KBM-7 (cell line): ENCODE results near the gene D2HGDH.

ENCODE experiments used
- DNase-seq: peaks from one replicate; pipeline ENCODE4 v3.0.0-alpha.2; 2015
- in situ Hi-C: fragments of 300-500 bp; cut with MboI; formaldehyde crosslinking; loops from 2 replicates; pipeline ENCODE4 v1.14.3; 2020; ENCODE audit warnings: low sequenced_read_pairs, low pct_unique_long_range_greater_than_20kb, mixed read lengths

D2HGDH gene

DNA sequence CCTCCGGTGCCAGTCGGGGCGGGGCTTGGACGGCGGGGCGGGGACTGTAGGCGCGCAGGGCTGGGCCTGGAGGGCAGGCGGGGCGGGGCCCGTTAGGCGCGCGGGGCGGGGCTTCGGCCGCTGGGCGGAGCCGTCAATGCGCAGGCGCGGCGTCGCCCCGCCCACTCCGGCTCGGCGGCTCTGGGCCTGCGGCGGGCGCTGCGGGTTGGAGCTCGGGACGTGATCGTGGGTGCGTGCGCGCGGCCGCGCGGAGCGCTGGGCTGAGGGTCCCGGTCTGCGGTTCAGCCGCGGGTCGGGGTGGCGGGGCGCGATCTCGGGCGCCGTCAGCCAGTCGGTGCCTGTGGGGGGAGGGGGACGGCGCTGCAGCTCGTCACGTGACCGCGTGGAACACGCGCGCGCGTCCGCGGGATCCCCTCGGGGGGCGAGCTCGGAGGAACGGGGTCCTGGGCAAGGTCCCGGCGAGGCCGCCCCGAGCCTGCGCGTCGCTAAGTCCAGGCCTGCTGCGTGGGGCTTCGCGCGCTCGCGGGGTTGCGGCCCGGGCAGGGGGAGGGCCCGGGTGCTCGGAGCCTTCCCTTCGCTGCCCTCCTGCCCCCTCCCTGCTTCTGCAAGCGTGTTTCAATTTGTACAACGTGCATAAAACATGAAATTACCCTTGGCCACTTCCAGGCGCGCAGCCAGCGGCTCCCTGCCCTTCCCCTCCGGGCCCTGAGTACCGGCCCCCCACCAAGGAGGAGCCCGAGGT, at the start of gene D2HGDH:
D2HGDH (plus strand) TSS at position 164 of the 742 bp plus-strand sequence. CDS start 595 bp downstream, outside the sequence.
- DNase-seq = peak; percentile 72
- in situ Hi-C loops = no loop called here

DNA sequence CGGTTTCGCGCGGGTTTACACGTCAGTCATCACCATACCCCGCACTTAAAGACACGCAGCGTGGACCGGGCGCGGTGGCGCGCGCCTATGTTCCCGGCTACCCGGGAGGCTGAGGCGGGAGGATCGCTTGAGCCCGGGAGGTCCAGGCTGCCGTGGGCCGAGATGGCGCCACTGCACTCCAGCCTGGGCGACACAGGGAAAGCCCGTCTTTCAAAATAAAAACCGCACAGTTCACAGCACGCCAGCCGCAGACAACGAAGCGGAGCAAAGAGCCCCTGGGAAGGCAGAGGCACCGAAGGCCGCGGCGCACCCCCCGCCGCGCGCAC, 48.1 kb upstream of the D2HGDH start:
- in situ Hi-C loops = no loop called here
- no peak for DNase-seq

DNA sequence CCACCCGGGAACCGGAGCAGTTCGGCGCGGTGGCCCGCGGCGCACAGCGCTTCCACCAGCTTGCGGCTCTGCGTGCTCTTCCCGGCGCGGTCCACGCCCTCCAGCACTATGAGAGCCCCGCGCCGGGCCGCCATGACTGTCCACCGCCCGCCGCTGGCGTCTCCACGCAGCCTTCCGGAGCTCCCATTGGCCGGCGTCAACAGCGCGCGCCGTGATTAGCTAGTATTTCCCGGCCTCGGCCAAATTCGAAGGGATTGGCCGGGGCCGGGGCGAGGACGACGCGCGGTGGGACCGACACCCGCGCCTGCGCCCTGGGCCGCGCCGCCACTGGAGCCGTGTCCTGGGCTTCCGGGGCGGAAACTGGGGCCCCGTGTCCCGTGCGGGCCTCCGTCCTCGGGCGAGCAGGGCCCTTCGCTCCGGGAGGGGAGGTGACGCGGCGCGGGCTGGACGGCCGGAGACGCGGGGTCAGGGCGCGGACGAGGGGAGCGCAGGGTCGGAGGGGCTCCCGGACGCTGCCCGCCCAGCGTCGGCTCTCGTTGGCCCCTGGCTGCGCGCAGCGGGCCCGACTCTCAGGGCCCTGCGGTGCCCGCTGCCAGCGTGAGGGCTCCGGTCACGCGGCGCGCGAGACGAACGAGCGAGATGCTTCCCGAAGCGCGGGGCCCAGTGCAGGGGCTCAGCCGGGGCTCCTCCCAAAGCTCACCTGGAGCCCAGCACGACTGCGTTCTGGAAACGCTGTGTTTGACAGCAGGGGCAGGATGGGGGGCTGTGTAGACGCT, 47.6 kb upstream of the D2HGDH start, which contains the start of gene DTYMK:
DTYMK (minus strand) TSS at position 166 of the 776 bp plus-strand sequence; CDS start at position 134, 32 bp downstream.
- peak; percentile 95 for DNase-seq
- in situ Hi-C loops = no loop called here

DNA sequence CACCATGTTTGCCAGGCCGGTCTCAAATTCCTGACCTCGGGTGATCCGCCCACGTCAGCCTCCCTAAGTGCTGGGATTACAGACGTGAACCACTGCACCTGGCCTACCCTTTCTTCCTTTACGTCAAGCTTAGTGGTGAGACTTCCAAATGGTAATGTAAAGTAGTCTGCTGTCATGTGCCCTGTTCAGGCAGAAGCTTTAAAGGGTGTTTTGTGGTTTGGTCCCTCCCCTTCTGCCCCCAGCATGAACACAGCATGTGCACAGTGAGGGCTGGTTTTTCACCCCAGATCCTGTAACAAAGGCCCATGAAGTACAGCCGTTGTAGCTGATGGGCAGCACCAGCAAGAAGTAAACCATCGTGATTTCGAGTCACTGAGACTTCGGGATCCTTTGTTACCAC, 45.1 kb upstream of the D2HGDH start:
- in situ Hi-C loops = no loop called here
- no peak for DNase-seq

DNA sequence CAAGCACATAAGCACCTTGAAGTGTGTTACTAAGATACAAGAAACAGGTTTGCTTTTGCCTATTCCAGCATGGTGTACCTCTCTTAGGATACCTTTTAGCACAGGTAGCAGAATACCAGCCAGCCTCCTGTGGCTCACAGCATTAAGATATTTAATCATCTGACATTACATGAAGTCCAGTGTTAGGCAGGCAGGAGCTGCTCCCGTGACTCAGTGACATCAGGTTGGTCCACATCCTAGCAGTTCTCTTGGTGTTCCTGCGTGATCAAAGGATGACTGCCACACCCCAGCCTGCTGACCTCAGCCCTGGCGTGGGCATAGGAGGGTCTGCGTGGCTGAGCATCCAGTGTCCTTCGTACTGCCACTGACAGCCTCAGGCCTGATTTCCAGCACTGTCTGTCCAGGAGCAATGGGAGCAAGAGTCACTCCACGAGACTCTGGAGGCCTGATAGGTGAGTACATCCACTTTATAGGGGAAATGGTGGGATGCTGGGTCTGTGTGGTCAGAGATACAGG, 44.2 kb upstream of the D2HGDH start:
- in situ Hi-C loops = no loop called here
- no peak for DNase-seq

DNA sequence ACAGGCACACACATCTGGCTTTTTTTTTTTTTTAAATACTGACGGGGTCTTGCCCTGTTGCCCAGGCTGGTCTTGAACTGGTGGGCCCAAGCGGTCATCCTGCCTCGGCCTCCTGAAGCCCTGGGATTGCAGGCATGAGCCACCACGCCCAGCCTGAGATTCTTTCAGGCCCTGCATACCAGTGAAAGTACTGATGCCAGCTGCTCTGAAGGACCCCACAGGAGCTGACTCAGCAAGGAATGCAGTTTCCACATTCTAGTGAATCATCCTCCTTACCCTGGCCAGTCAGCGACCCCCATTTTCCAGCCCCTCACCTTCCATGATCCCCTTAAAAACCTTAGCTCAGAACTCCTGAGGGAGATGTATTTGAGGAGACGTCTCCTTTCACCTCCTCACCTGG, 42.0 kb upstream of the D2HGDH start:
- in situ Hi-C loops = no loop called here
- DNase-seq = no peak

DNA sequence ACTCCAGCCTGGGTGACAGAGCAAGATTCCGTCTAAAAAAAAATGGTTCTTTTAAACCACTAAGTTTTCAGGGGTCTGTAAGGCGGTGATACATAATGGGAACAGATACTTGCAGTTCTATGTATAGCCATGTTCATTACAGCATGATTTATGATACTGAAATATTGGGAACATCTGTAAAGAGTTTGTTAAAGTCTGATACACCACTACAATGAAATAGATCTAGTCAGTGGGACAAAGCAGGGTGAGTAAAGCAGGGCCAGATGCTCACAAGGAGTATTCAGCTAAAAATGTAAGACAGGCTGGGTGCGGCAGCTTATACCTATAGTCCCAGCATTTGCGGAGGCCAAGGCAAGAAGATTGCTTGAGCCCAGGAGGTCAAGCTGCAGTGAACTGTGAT, 38.8 kb upstream of the D2HGDH start:
- in situ Hi-C loops = no loop called here
- DNase-seq = no peak

DNA sequence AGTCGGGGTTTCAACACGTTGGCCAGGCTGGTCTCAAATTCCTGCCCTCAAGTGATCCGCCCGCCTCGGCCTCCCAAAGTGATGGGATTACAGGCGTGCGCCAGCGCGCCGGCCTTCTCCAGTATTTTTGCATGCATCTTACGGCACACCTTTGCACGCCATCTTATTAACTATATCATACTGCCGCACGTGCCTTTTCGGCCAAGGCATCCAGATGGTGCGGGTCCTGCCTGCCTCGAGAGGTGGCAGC, 33.4 kb upstream of the D2HGDH start:
- in situ Hi-C loops = no loop called here
- DNase-seq = peak; percentile 89

DNA sequence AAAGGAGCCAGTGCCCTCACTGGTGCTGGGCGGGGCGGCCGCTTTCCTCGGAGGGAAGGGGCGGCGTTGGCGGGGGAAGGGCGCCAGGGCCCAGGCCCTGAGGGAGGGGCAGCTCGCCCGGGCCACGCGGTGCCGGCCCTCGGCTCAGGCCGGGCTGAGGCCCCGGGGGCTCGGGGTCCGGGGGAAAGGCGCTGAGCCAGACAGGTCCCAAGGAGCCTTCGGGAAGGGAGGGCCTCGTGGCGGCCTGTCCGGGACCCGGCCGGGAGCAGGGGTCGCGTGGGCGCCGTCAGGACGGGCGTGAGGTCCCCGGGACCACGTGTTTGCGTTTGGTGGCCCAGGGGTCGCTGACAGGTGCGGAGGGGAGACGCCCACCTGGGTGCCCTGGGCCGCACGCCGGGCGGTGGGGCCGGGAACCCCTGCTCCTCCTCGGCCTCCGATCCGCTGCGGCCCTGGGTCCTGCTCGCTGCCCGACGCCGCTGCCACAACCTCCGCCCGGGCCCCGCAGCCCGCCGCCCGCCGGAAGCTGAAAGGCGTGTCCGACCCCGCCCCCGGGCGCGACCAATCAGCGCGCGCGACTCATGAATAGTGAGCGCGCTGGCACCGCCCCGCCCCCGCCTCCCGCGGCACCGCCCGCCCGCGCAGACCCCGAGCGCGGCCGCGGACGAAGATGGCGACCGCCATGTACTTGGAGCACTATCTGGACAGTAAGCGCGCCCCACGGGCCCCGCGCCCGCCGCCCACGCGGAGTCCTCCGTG, 32.9 kb upstream of the D2HGDH start, which contains the start of gene ING5:
ING5 (plus strand) TSS at position 641 of the 756 bp plus-strand sequence; CDS start at position 668, 27 bp downstream.
- in situ Hi-C loops = no loop called here
- DNase-seq = peak; percentile 90

DNA sequence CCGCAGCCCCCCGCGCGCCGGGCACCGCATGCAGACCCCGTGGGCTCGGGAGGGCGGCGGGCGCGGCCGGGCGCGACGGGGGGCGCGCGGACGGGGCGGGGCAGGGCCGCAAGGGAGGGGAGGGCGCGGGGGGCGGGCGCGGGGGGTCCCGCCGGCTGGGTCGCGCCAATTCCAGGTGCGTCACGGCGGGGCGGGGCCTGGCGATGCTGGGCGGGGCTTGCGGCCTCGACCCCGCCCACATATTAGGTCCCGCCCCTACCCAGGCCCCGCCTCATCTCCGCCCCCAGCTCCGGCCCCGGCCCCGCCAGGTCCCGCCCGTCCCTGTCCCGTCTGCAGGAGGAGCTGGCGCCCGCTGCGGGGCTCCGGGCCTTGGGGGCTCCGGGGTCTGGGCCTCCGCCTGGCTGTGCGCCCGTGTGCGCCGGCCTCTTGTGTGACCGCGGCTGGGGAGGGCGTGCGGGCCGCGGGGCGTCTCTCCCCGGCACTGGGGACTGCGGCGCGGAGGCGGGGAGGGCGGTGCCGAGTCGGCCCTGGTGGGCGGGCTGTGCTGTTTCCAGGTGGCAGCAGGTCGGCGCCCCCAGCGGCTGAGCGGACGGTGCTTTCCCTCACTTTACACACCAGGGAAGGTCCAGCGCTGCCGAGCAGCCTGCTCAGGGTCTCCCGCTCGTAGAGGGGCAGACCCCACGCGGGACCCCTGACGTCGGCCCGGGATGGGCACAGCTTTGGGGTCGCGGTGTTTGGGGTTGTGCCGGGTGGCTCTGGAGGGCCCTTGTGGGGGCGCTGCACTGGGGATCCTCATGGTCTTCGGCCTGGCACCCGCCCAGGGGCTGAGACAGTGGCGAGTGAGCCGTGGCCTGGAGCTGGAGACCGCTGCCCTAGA, 32.0 kb upstream of the D2HGDH start:
- in situ Hi-C loops = no loop called here
- peak; percentile 86 for DNase-seq

DNA sequence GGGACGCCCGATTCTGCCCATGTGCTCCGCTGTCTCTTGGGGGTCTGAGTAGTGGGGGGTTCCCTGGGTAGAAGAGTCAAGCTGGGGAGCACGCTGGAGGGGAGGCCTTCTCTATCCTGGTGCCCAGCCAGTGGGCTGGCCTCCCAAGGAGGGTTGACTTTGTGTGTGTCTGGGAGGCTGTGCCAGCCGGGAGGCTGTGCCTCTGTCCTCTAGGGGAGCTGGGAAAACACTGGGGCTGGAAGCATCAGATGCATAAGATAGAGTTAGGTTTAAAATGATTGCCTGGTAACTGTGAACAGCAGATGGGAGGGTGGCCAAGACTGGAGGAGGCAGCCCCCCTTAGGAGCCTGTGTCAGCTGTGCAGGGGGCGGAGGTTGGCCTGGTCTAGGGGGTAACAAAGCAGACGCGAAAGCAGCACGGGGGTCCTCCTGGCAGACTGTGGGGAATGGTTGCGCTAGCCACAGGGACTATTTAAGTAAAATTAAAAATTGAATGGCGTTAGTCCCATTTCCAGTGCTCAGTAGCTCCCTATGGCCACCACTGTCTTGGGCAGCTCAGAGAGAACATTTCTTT, 31.3 kb upstream of the D2HGDH start:
- DNase-seq = no peak
- in situ Hi-C loops = no loop called here

DNA sequence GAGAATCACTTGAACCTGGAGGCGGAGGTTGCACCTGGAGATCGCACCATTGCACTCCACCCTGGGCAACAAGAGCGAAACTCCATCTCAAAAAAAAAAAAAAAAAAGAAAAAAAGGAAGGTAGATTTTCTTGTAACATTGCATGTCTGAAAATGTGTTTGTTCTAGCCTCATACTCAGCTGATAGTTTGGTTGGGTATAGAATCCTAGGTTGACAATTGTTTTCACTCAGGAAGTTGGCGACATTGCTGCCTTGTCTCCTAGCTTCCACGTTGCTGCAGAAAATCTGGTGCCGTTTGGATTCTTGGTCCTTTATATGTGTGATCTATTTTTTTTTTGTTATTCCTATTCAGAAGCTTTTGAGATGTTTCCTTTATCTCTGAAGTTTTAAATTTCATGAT, 27.9 kb upstream of the D2HGDH start:
- no peak for DNase-seq
- in situ Hi-C loops = no loop called here

DNA sequence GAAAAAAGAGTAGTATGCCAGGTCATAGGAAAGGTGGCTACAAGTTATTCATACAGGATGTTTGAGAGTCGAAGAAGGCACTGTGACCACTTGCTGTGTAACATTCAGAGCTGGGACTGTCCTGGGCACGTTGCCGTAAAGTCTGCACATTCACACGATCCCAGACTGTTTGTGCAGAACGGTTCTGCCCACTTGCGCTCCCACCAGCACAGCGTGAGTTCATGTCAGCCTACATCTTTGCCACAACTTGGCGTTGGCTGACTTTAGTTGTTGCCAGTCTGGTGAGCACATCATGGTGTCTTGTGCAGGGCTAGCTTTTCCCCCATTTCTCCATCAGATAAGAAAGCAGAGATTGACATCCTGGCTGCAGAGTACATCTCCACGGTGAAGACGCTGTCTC, 25.6 kb upstream of the D2HGDH start:
- in situ Hi-C loops = no loop called here
- no peak for DNase-seq

DNA sequence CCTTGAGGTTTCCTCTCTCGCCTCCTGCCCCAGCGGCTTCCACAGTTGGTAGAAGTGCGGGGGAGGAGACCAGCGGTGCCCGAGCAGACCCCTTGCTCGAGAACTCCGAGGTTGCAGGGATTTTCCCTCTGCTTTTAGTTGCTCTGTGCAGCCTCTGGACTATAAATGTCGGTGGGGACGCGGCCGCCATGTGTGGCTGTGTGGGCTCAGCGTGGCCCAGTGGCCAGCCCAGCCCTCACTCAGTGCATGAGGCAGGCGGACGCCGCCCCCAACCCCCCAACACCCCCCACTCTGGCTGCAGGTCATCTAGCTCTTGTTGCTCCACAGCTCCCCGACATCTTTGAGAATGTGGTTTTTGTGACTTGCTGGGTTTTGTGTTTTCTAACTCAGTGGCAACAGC, 15.3 kb upstream of the D2HGDH start:
- no peak for DNase-seq
- in situ Hi-C loops = no loop called here

DNA sequence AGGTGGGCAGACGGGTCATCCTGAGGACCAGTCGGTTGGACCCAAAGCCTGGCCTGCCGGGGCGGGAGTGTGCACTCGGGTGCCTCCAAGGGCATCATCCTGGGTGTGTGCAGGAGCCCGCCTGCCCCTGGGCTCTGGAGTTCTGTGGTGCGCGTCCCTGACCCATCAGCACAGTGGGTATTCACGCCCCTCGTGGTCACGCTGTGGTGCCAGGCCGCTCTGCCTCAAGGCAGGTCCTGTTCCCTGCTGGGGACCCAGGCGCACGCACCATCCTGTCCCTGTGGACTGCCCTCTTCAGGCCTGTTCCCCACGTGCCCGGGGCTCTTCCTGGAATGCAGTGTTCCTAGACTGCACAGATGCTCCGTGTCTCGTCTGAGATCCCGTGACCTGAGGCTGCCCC, 14.3 kb upstream of the D2HGDH start:
- DNase-seq = no peak
- in situ Hi-C loops = no loop called here

DNA sequence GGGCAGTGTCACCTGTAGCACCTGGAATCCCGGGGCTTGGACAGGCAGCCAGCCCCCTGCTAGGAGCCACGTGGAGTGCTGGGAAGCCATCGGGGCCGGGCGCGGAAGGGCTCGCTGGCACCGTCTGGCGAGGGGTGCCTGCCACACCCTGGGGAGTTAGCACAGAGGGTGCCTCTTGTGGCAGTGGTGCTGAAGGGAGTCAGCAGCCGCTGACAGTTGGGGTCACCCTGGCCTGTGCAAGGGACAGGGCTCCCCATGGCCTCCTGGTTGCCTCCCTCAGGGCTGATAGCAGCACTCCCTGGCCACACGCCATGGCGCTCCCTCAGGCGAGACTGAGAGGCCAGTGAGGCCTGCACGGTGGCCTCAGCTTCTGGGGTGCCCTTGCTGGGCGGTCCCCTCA, 13.9 kb upstream of the D2HGDH start:
- in situ Hi-C loops = no loop called here

DNA sequence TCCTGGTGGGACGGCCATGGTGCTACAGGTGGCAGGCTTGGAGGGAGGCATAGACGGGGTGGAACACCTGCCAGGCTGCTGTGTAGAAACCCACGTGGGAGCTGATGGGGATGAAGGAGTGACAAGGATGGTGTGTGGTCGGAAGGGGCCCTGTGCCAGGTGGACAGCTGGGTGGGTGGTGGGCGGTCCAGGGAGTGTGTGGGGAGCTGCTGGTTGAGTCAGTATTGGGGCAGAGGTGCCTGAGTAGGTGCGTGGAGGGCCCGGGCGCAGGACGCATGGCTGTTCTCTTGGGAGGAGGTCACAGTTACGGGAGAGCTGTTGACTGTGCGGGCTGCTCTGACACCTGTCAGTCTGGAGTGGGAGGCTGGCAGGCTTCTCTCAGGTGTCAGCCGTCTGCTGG, 12.6 kb upstream of the D2HGDH start:
- in situ Hi-C loops = no loop called here

More for the DNA sequence above, 13.9 kb upstream of the D2HGDH start:
- no peak for DNase-seq

DNA sequence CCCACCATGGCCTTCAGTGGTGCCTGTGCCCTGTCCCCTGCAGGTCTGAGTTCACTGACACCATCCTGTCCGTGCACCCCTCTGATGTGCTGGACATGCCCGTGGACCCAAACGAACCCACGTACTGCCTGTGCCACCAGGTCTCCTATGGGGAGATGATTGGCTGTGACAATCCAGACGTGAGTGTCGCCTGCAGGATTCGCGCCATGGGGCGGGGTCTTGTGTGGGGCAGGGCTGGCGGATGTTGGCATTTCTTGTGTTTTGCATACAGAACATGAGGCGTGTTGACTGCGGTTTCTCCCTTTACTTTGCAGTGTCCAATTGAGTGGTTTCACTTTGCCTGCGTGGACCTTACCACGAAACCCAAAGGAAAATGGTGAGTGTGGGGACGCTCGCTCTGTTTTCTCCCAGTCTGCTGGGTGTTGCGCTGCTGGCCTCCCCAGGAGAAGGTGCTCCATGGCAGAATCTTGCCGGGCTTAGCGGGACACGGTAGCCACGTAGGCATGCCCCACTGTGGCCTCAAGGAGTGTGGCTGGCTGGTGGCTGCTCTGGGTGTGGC, 11.5 kb upstream of the D2HGDH start:
- in situ Hi-C loops = no loop called here
- DNase-seq = no peak

More for the DNA sequence above, 12.6 kb upstream of the D2HGDH start:
- no peak for DNase-seq
